HepG2 (cell line): ENCODE data around the gene HACL1. TPM values are rescaled to one million over a fixed set of nuclear protein-coding genes. Genes with fewer than 3 reads are reported as not detected.
A peak's percentile ranks its signal among the peaks of the same experiment; 100 is the strongest.

Experiments
- ATAC-seq: fragments of 200-7000 bp; cut with Tn5 transposase; 3 replicates; pipeline ENCODE4 v1.9.1; 2020; ENCODE audit warnings: mild to moderate bottlenecking, moderate library complexity
- Bru-seq: library from RNA; stranded (reverse); fragments of 400-500 nt; gene quantifications from one replicate; lab custom pipeline; 2021; lab: Mats Ljungman, UMichigan
- BruChase-seq, 2 experiments: library from RNA; stranded (reverse); fragments of 400-500 nt; gene quantifications; one replicate each; lab custom pipeline; 2021; lab: Mats Ljungman, UMichigan
- BruUV-seq: library from RNA; stranded (reverse); fragments of 400-500 nt; replicated peaks from 2 replicates; lab custom pipeline; 2021; lab: Mats Ljungman, UMichigan
- CTCF ChIA-PET: fragments of 300-600 bp; formaldehyde crosslinking; extraction: SDS; loops from one replicate; lab custom pipeline; 2021; ENCODE audit warnings: low total read pairs, inconsistent platforms, low intra/inter-chr PET ratio; lab: Yijun Ruan, JAX
- POLR2A ChIA-PET: fragments of 350-600 bp; sonication (Branson Sonifier 250); formaldehyde crosslinking; loops from one replicate; lab custom pipeline; 2020; ENCODE audit warnings: antibody characterized with exemption, inconsistent platforms; lab: Yijun Ruan, JAX
- DNase-seq: peaks from one replicate; pipeline ENCODE4 v3.0.0-alpha.2; 2015; ENCODE audit warnings: low spot score
- FAIRE-seq: peaks from 3 replicates; lab custom pipeline; 2011; peaks lifted over from hg19 to GRCh38; lab: Jason Lieb, UNC
- H2AFZ ChIP-seq: one replicate; pipeline ENCODE4 v1.6.1; 2011; ENCODE audit warnings: low read length, inconsistent platforms
- H3K27ac ChIP-seq: fragments of 300-600 bp; 3 replicates; pipeline ENCODE4 v1.8.0; 2011; ENCODE audit warnings: mixed run types, mild to moderate bottlenecking, mixed read lengths, low read length, inconsistent platforms; ENCODE audit not compliant: insufficient read depth; ENCODE audit errors: extremely low read length
- H3K27me3 ChIP-seq, 2 experiments: fragments of 200-600 bp in 1 of 2; 2 replicates in 1 of 2; 3 replicates in 1 of 2; pipeline versions ENCODE4 v1.6.0 to v1.8.0; 2011; ENCODE audit warnings: low read length in 2 of 2, mild to moderate bottlenecking in 2 of 2, moderate library complexity in 2 of 2, inconsistent platforms in 1 of 2; ENCODE audit not compliant: insufficient read depth in 2 of 2, control insufficient read depth in 1 of 2
- H3K36me3 ChIP-seq, 2 experiments: fragments of 200-600 bp in 1 of 2; replicated peaks in 1 of 2; 2 replicates in 1 of 2; 3 replicates in 1 of 2; pipeline versions ENCODE4 v1.5.1 to v1.8.0; 2011; ENCODE audit warnings: low read length in 2 of 2, inconsistent platforms in 1 of 2; ENCODE audit not compliant: insufficient read depth in 2 of 2, control insufficient read depth in 1 of 2
- H3K4me1 ChIP-seq: 2 replicates; pipeline ENCODE4 v1.5.1; 2012; ENCODE audit warnings: low read length, inconsistent platforms; ENCODE audit not compliant: insufficient read depth
- H3K4me2 ChIP-seq: 2 replicates; pipeline ENCODE4 v1.6.0; 2011; ENCODE audit warnings: low read depth, low read length, inconsistent platforms
- H3K4me3 ChIP-seq, 3 experiments: fragments of 200-600 bp in 1 of 3; sonication (generic), shearing (Covaris generic) in 1 of 3; replicated peaks in 1 of 3; 2 replicates each; pipeline ENCODE4 v1.5.1; 2011 to 2016; ENCODE audit warnings: low read length in 3 of 3, inconsistent platforms in 2 of 3, low read depth in 2 of 3, mild to moderate bottlenecking in 2 of 3, control low read depth in 1 of 3, mixed read lengths in 1 of 3; ENCODE audit not compliant: insufficient read depth in 1 of 3
- H3K79me2 ChIP-seq: one replicate; pipeline ENCODE4 v1.6.1; 2011; ENCODE audit warnings: low read length, inconsistent platforms; ENCODE audit not compliant: insufficient read depth
- H3K9ac ChIP-seq: 2 replicates; pipeline ENCODE4 v1.6.0; 2011; ENCODE audit warnings: mild to moderate bottlenecking, low read depth, low read length, inconsistent platforms; ENCODE audit not compliant: insufficient read depth
- H3K9me3 ChIP-seq: 2 replicates; pipeline ENCODE4 v1.5.1; 2012; ENCODE audit warnings: mild to moderate bottlenecking, low read length
- H4K20me1 ChIP-seq: 2 replicates; pipeline ENCODE4 v1.6.0; 2011; ENCODE audit warnings: inconsistent platforms, mild to moderate bottlenecking, low read length, moderate library complexity; ENCODE audit not compliant: insufficient read depth
- MNT ChIP-seq: fragments of 450-650 bp; IDR thresholded peaks from 2 replicates; pipeline ENCODE4 v1.6.1; 2016
- NFYC ChIP-seq: IDR thresholded peaks from 2 replicates; pipeline ENCODE4 v1.6.1; 2016; ENCODE audit warnings: missing genetic modification reagents, missing compliant biosample characterization
- NR1H2 ChIP-seq: sonication (generic); formaldehyde crosslinking; IDR thresholded peaks from 2 replicates; pipeline ENCODE4 v1.8.1; 2022; ENCODE audit warnings: low read depth, missing genetic modification reagents, borderline replicate concordance
- SALL1 ChIP-seq: sonication (generic); formaldehyde crosslinking; IDR thresholded peaks from 2 replicates; pipeline ENCODE4 v1.8.0; 2022; ENCODE audit warnings: mild to moderate bottlenecking, missing genetic modification reagents
- ZNF614 ChIP-seq: IDR thresholded peaks from 2 replicates; pipeline ENCODE4 v1.6.1; 2018; ENCODE audit warnings: missing biosample characterization, missing genetic modification reagents, inconsistent platforms, borderline replicate concordance
- ZNF639 ChIP-seq: conservative IDR thresholded peaks from 2 replicates; pipeline ENCODE4 v1.6.1; 2018; ENCODE audit warnings: missing genetic modification reagents
- WGBS: methylation state at CpG from one replicate; pipeline ENCODE4 v1.1.6; 2017; ENCODE audit warnings: low lambda C conversion rate; 5-methylcytosine and 5-hydroxymethylcytosine counted together
- in situ Hi-C: cut with HindIII; loops from 2 replicates; pipeline ENCODE4 v1.10.0; 2017; ENCODE audit warnings: low pct_unique_long_range_greater_than_20kb; ENCODE audit not compliant: extremely low pct_ligation_motif_present
- intact Hi-C: fragments of 100-400 bp; cut with micrococcal nuclease; formaldehyde crosslinking; loops from one replicate; pipeline ENCODE4 v1.10.0; 2022; ENCODE audit not compliant: unreplicated experiment
- long read RNA-seq, 2 experiments: library from RNA in 1 of 2; library from polyadenylated mRNA in 1 of 2; stranded (forward) in 1 of 2; unstranded in 1 of 2; transcript quantifications; one replicate each; pipeline ENCODE4 v2.0.0, GENCODE V29; 2019 to 2022
- polyA minus RNA-seq, 3 experiments: library from RNA; depleted of rRNA, polyadenylated mRNA; stranded (reverse); fragments of >200 nt; gene quantifications; 2 replicates each; pipeline ENCODE4 v1.2.3, GENCODE V29; 2011; ENCODE audit warnings: low replicate concordance in 1 of 3
- polyA plus RNA-seq, 8 experiments: library from polyadenylated mRNA; depleted of rRNA in 3 of 8; stranded (reverse) in 7 of 8; unstranded in 1 of 8; fragments of >200 nt; fragmentation: Illumina TruSeq in 4 of 8; extraction: Trizol in 4 of 8; gene quantifications; 2 replicates each; pipeline versions ENCODE4 v1.2.1 to v1.2.3, GENCODE V29; 2011 to 2016; ENCODE audit warnings: low read depth in 4 of 8, missing spikeins in 1 of 8, mixed read lengths in 1 of 8; ENCODE audit not compliant: insufficient read depth in 1 of 8
- total RNA-seq, 5 experiments: library from RNA; depleted of rRNA; stranded (reverse); fragments of >200 nt; fragmentation: Illumina TruSeq; extraction: Trizol; gene quantifications; 2 replicates each; pipeline ENCODE4 v1.2.3, GENCODE V29; 2016; ENCODE audit warnings: low read depth in 1 of 5
- TF ChIP-seq, protein P1 (sequence below): sonication (generic); formaldehyde crosslinking; IDR thresholded peaks from 2 replicates; pipeline ENCODE4 v1.4.0; 2020; ENCODE audit warnings: missing genetic modification reagents, borderline replicate concordance
- TF ChIP-seq, protein P2 (sequence below): sonication (generic); formaldehyde crosslinking; IDR thresholded peaks from 2 replicates; pipeline ENCODE4 v1.4.0; 2020; ENCODE audit warnings: low read depth, mild to moderate bottlenecking, missing genetic modification reagents

The HACL1 gene
- 25.7 and 32.0 TPM in 2 replicates for total RNA-seq (2016; rRNA removed; fragmentation: Illumina TruSeq; extraction: Trizol)
- total RNA-seq (2016; cell fraction: cytosol; rRNA removed; fragmentation: Illumina TruSeq; extraction: Trizol; ENCODE audit: low read depth), result 5.1 and 7.6 TPM in 2 replicates
- total RNA-seq (2016; cell fraction: insoluble cytoplasmic fraction; rRNA removed; fragmentation: Illumina TruSeq; extraction: Trizol), result 25.8 and 31.8 TPM in 2 replicates
- 7.5 and 7.7 TPM in 2 replicates for total RNA-seq (2016; cell fraction: membrane; rRNA removed; fragmentation: Illumina TruSeq; extraction: Trizol)
- 20.6 and 21.9 TPM in 2 replicates for total RNA-seq (2016; cell fraction: nucleus; rRNA removed; fragmentation: Illumina TruSeq; extraction: Trizol)
- 22.1 and 25.7 TPM in 2 replicates for polyA plus RNA-seq (2011; rRNA removed)
- polyA plus RNA-seq (2011; cell fraction: cytosol; rRNA removed), result 18.1 and 18.3 TPM in 2 replicates
- 14.0 and 16.9 TPM in 2 replicates for polyA plus RNA-seq (2011; cell fraction: nucleus; rRNA removed)
- 12.0 and 17.7 TPM in 2 replicates for polyA plus RNA-seq (2012)
- 2.3 and 2.6 TPM in 2 replicates for polyA plus RNA-seq (2016; cell fraction: cytosol; fragmentation: Illumina TruSeq; extraction: Trizol; ENCODE audit: low read depth)
- 20.8 and 23.2 TPM in 2 replicates for polyA plus RNA-seq (2016; cell fraction: insoluble cytoplasmic fraction; fragmentation: Illumina TruSeq; extraction: Trizol; ENCODE audit: low read depth)
- 4.0 and 4.1 TPM in 2 replicates for polyA plus RNA-seq (2016; cell fraction: membrane; fragmentation: Illumina TruSeq; extraction: Trizol; ENCODE audit: low read depth)
- polyA plus RNA-seq (2016; cell fraction: nucleus; fragmentation: Illumina TruSeq; extraction: Trizol; ENCODE audit: insufficient read depth, low read depth), result 13.2 and 15.6 TPM in 2 replicates
- 39.5 and 56.3 TPM in 2 replicates for polyA minus RNA-seq (2011; rRNA and poly(A)+ RNA removed; ENCODE audit: low replicate concordance)
- 11.1 and 11.2 TPM in 2 replicates for polyA minus RNA-seq (2011; cell fraction: cytosol; rRNA and poly(A)+ RNA removed)
- polyA minus RNA-seq (2011; cell fraction: nucleus; rRNA and poly(A)+ RNA removed), result 51.2 and 57.7 TPM in 2 replicates
- Bru-seq, nascent RNA, result percentile 68 among the genes with signal in this experiment
- BruChase-seq, experiment 1, labeled RNA remaining after a 6-hour chase, result percentile 60 among the genes with signal in this experiment
- percentile 65 among the genes with signal in this experiment for BruChase-seq, experiment 2, labeled RNA remaining after a 2-hour chase
- long read RNA-seq, experiment 1, transcript HACL1-201 (17 exons, 2,266 nt), result major isoform, 30 of 37 reads
- long read RNA-seq, experiment 1, partial matches to known transcripts, result 2 of 37 reads
- long read RNA-seq, experiment 1, other reads (novel, unspliced or antisense), result 3 of 37 reads
- long read RNA-seq, experiment 2, transcript HACL1-201 (17 exons, 2,266 nt), result major isoform, 20 of 35 reads
- long read RNA-seq, experiment 2, partial matches to known transcripts, result 6 of 35 reads
- long read RNA-seq, experiment 2, other reads (novel, unspliced or antisense), result 7 of 35 reads

GRCh38 chr3:15601399-15602145, at the start of gene HACL1, which contains the start of gene BTD:
HACL1 (minus strand) TSS chr3:15601569; CDS start chr3:15601463, 106 bp downstream.
BTD (plus strand) TSS chr3:15601745; CDS start chr3:15635440, 33,695 bp downstream.
- Histone ChIP-seq H3K79me2 (peaks cover 21% of the 10 kb centered on the region), H3K27ac (peak within 1 kb of the TSS; percentile 94), H4K20me1 (no peaks in the 10 kb centered on the region), H3K4me1 (peaks cover 40% of the 10 kb centered on the region), H3K9ac (peak within 1 kb of the TSS; percentile 91), H3K4me3 (peak within 1 kb of the TSS; percentile 81 to 98 (median 90)), H3K9me3 (peaks cover 5% of the 10 kb centered on the region; the same call in 1 of the 2 replicates), H3K27me3 (peaks cover 0 to 7% of the 10 kb centered on the region in 2 experiments; a peak in 1 of 5 replicates), H3K36me3 (peaks cover 5 to 15% of the 10 kb centered on the region in 2 experiments), H2AFZ (peak within 1 kb of the TSS; percentile 93), H3K4me2 (peak within 1 kb of the TSS; percentile 91)
- in situ Hi-C loops (no loop called here), intact Hi-C loops (loop anchor here (2.0 to 10.0 kb wide), 5 partner anchors 29 to 643 kb away; partner anchors contain the start of gene ANKRD28)
- FAIRE-seq (peak; percentile 84), DNase-seq (peak; percentile 99), ATAC-seq (peak; percentile 97)
- CTCF ChIA-PET, result no interaction called here
- 0% methylated on average over 4 of the region's 61 CpGs for WGBS
- POLR2A ChIA-PET, result interaction anchor here (0.7 to 1.9 kb wide), 11 partner anchors 9 to 651 kb away, joined by 3 to 12 read pairs (median 4); no protein-coding TSS in a partner anchor
- no TSS peak for BruUV-seq
- TF ChIP-seq, protein P1, sequence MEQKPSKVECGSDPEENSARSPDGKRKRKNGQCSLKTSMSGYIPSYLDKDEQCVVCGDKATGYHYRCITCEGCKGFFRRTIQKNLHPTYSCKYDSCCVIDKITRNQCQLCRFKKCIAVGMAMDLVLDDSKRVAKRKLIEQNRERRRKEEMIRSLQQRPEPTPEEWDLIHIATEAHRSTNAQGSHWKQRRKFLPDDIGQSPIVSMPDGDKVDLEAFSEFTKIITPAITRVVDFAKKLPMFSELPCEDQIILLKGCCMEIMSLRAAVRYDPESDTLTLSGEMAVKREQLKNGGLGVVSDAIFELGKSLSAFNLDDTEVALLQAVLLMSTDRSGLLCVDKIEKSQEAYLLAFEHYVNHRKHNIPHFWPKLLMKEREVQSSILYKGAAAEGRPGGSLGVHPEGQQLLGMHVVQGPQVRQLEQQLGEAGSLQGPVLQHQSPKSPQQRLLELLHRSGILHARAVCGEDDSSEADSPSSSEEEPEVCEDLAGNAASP (CRISPR knock-in tag), result no peak
- TF ChIP-seq MNT (peak; percentile 43), ZNF614 (CRISPR knock-in tag) (peak; percentile 45; the same call in 1 of the 2 replicates), ZNF639 (CRISPR knock-in tag) (0 out of 2 replicates have a peak, but pooled peaks have one; percentile 10), SALL1 (CRISPR knock-in tag) (peak; percentile 86), NFYC (CRISPR knock-in tag) (peak; percentile 99), NR1H2 (no peak)
- TF ChIP-seq, protein P2, sequence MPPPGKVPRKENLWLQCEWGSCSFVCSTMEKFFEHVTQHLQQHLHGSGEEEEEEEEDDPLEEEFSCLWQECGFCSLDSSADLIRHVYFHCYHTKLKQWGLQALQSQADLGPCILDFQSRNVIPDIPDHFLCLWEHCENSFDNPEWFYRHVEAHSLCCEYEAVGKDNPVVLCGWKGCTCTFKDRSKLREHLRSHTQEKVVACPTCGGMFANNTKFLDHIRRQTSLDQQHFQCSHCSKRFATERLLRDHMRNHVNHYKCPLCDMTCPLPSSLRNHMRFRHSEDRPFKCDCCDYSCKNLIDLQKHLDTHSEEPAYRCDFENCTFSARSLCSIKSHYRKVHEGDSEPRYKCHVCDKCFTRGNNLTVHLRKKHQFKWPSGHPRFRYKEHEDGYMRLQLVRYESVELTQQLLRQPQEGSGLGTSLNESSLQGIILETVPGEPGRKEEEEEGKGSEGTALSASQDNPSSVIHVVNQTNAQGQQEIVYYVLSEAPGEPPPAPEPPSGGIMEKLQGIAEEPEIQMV (CRISPR knock-in tag), result no peak; the same call in 1 of the 2 replicates
